Kidney (tissue), 14 donors: Measurements from ENCODE around the gene SRGAP3. TPM values are rescaled to one million over a fixed set of nuclear protein-coding genes. Genes with fewer than 3 reads are reported as not detected.

Experiments
- DNase-seq, 5 donors: peaks; one replicate each; pipeline ENCODE4 v3.0.0-alpha.2; 2013 to 2020
- FAIRE-seq: peaks from 2 replicates; lab custom pipeline; 2012; peaks lifted over from hg19 to GRCh38; lab: Jason Lieb, UNC
- H3K27ac ChIP-seq, 2 donors: one replicate each; pipeline ENCODE4 v1.7.0; 2013; ENCODE audit warnings: low read depth in 2 of 2, low read length in 2 of 2, inconsistent platforms in 1 of 2
- H3K27me3 ChIP-seq: one replicate; pipeline ENCODE4 v1.7.1; 2013; ENCODE audit warnings: low read length, inconsistent platforms; ENCODE audit not compliant: control insufficient read depth, insufficient read depth
- H3K36me3 ChIP-seq, 3 donors: one replicate each; pipeline versions ENCODE4 v1.7.0 to v1.7.1; 2013; ENCODE audit warnings: low read length in 3 of 3, control low read depth in 1 of 3, inconsistent platforms in 1 of 3; ENCODE audit not compliant: insufficient read depth in 3 of 3, control insufficient read depth in 2 of 3
- H3K4me1 ChIP-seq, 3 donors: one replicate each; pipeline versions ENCODE4 v1.7.0 to v1.7.1; 2013; ENCODE audit warnings: low read length in 3 of 3, inconsistent platforms in 1 of 3, low read depth in 1 of 3; ENCODE audit not compliant: control insufficient read depth in 2 of 3, insufficient read depth in 2 of 3
- H3K4me3 ChIP-seq, 3 donors: one replicate each; pipeline versions ENCODE4 v1.7.0 to v1.8.1; 2013; ENCODE audit warnings: low read length in 3 of 3, control low read depth in 1 of 3, inconsistent platforms in 1 of 3
- H3K9ac ChIP-seq, 3 donors: one replicate each; pipeline versions ENCODE4 v1.7.0 to v1.7.1; 2013; ENCODE audit warnings: low read length in 3 of 3, control low read depth in 1 of 3, inconsistent platforms in 1 of 3
- H3K9me3 ChIP-seq, 3 donors: one replicate each; pipeline versions ENCODE4 v1.7.0 to v1.7.1; 2013; ENCODE audit warnings: low read length in 3 of 3, control low read depth in 1 of 3, inconsistent platforms in 1 of 3; ENCODE audit not compliant: control insufficient read depth in 2 of 3, insufficient read depth in 1 of 3
- intact Hi-C: fragments of 100-400 bp; cut with DNase I; formaldehyde crosslinking; loops from one replicate; pipeline ENCODE4 v1.11.1; 2022
- polyA plus RNA-seq: library from polyadenylated mRNA; stranded (reverse); fragments of 350-450 nt; fragmentation: Illumina TruSeq; extraction: RNeasy Lipid Tissue Mini Kit (QIAGEN cat#74804); gene quantifications from one replicate; pipeline ENCODE4 v1.2.3, GENCODE V29; 2014; ENCODE audit warnings: low read depth, low replicate concordance; ENCODE audit not compliant: insufficient read depth
- total RNA-seq: library from RNA; stranded (reverse); fragmentation: NEBNext Ultra II Directional; extraction: Animal tissue kit (Norgen Biotek cat#: 25700); gene quantifications from one replicate; pipeline ENCODE4 v1.2.1, GENCODE V29; 2021
- TF ChIP-seq, protein P1 (sequence below): IDR thresholded peaks from 3 replicates; pipeline ENCODE4 v1.5.1; 2012; ENCODE audit warnings: mild to moderate bottlenecking, moderate library complexity, borderline replicate concordance; ENCODE audit not compliant: insufficient read depth; ENCODE audit errors: extremely low read depth
- donor health status: control.
- donor health status: control.
- donor health status: control.
- donor health status: control.
- donor health status: control.
- donor health status: DM: yes; HTN: yes; CAD: no.
- donor health status: Normal renal cell carcinoma (clear cell type).

SRGAP3 gene
- total and polyA plus RNA-seq, 2 donors from 2014 or later, result 4.1 to 24.3 TPM

DNA sequence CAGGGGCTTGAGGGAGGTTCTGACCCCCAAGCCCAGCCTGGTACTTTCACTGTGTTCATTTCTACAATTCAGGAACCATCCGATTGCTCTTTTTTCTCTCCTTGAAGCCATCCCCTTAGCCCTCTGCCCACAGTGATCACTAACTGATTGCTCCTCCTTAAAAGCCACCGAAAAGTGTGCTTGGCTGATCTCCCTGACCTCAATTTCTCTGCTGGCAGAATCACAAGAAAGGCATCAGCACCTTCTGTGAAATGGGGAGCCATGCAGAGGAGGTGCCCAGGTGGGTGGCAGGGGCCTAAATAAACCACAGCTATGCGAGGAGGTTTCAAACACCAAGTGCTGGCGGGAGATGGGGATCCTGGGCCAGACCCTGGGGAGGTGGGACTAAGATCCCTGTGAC, 56.2 kb downstream of the SRGAP3 start:
- no peaks in the 10 kb centered on the region for H3K9me3 ChIP-seq
- intact Hi-C loops, result no loop called here
- no peaks in the 10 kb centered on the region for H3K36me3 ChIP-seq
- no peak overlapping the region for H3K27ac ChIP-seq
- TF ChIP-seq, protein P1, sequence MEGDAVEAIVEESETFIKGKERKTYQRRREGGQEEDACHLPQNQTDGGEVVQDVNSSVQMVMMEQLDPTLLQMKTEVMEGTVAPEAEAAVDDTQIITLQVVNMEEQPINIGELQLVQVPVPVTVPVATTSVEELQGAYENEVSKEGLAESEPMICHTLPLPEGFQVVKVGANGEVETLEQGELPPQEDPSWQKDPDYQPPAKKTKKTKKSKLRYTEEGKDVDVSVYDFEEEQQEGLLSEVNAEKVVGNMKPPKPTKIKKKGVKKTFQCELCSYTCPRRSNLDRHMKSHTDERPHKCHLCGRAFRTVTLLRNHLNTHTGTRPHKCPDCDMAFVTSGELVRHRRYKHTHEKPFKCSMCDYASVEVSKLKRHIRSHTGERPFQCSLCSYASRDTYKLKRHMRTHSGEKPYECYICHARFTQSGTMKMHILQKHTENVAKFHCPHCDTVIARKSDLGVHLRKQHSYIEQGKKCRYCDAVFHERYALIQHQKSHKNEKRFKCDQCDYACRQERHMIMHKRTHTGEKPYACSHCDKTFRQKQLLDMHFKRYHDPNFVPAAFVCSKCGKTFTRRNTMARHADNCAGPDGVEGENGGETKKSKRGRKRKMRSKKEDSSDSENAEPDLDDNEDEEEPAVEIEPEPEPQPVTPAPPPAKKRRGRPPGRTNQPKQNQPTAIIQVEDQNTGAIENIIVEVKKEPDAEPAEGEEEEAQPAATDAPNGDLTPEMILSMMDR, result no peak
- no peak overlapping the region for H3K4me3 ChIP-seq
- no peak for FAIRE-seq
- peaks cover 0 to 6% (median 0%) of the 10 kb centered on the region in 3 donors for H3K4me1 ChIP-seq
- H3K9ac ChIP-seq, result no peak overlapping the region
- H3K27me3 ChIP-seq, result no peaks in the 10 kb centered on the region
- DNase-seq, result no peak

DNA sequence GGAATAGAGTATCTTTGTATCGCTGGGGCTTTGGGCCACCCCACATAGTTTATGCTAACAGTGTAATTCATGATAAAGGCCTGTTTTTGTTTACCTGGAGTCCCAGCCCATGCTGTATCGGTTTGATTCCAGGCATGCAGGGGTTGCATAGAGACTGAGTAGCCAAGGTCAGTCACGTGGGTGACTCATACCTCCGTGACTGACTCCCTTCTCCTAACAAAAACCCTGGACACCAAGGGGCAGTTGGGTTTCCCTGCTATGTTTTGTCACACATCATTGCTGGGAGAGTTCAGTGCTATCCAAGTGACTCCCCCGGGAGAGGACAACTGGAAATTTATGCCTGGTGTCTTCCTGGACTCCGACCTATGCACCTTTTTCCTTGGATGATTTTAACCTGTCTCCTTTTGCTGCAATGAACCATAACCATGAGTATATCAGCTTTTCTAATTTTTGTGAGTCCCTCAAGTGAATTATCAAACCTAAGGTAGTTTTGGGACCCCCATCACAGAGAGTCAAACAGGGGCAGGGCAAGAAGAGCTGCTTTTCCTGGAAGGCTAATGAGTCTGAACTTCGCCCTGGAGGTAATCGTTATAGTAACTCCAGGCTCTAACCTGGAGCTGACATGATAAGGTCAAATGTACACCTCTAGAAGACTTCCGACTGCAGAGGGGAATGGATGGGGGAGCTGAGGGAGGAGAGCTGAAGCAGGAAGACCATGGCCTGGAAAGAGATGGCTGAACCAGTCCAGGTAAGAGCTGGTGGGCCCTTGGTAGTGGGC, 57.0 kb downstream of the SRGAP3 start:
- FAIRE-seq (no peak), DNase-seq (peak in 4 of 5 donors; percentile 60 to 70 (median 64))
- intact Hi-C loops, result no loop called here
- Histone ChIP-seq H3K27me3 (no peaks in the 10 kb centered on the region), H3K36me3 (no peaks in the 10 kb centered on the region), H3K4me3 (no peak overlapping the region), H3K9ac (no peak overlapping the region), H3K4me1 (peaks cover 0 to 6% (median 0%) of the 10 kb centered on the region in 3 donors), H3K27ac (no peak overlapping the region), H3K9me3 (no peaks in the 10 kb centered on the region)
- TF ChIP-seq, protein P1, result no peak

DNA sequence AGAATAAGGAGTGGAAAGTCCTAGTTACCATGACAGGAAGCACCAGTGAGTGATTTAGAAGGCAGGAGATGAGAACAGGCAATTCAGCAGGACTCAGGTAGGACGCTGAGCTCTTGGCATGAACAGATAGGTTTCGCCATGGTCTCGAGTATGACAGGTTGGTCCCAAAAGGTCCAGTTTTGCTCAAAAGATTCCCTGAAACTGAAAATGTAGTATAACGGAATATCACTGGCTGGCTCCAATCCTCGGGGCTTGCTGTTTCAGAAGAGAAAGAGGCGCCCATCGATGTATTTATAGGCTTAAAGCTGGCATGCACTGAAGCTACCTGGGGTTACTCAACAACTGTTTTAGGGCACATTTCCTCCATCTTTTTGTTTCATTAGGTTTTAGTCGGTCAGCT, 59.2 kb downstream of the SRGAP3 start:
- peaks cover 3 to 9% (median 3%) of the 10 kb centered on the region in 3 donors for H3K4me1 ChIP-seq
- H3K9ac ChIP-seq, result no peak overlapping the region
- TF ChIP-seq, protein P1, result no peak
- H3K36me3 ChIP-seq, result no peaks in the 10 kb centered on the region
- FAIRE-seq, result no peak
- DNase-seq, result no peak
- no peaks in the 10 kb centered on the region for H3K9me3 ChIP-seq
- no peaks in the 10 kb centered on the region for H3K27me3 ChIP-seq
- H3K4me3 ChIP-seq, result no peak overlapping the region
- intact Hi-C loops, result no loop called here
- H3K27ac ChIP-seq, result no peak overlapping the region
